Pancreas (tissue), 10 donors: ENCODE measurements around the gene LY6G5C. TPM values are rescaled to one million over a fixed set of nuclear protein-coding genes. Genes with fewer than 3 reads are reported as not detected.

Experiments
- ATAC-seq, 4 donors: fragments of 200-7000 bp; cut with Tn5 transposase; one replicate each; pipeline versions ENCODE4 v1.8.0 to v1.9.1; 2020; ENCODE audit warnings: mild to moderate bottlenecking in 4 of 4, moderate library complexity in 4 of 4
- DNase-seq, 6 donors: peaks; one replicate each; pipeline ENCODE4 v3.0.0-alpha.2; 2020
- FAIRE-seq: peaks from 2 replicates; lab custom pipeline; 2012; peaks lifted over from hg19 to GRCh38; lab: Jason Lieb, UNC
- H3K27ac ChIP-seq, 4 donors: fragments of 200-600 bp; sonication (generic); 1 replicate in 3 of 4; 2 replicates in 1 of 4; pipeline versions ENCODE4 v1.5.0 to v1.8.0; 2020
- H3K27me3 ChIP-seq, 4 donors: fragments of 200-600 bp; one replicate each; pipeline ENCODE4 v1.8.0; 2021
- H3K36me3 ChIP-seq, 3 donors: fragments of 200-600 bp; sonication (generic) in 1 of 3; one replicate each; pipeline versions ENCODE4 v1.5.0 to v1.8.0; 2020 to 2021
- H3K4me1 ChIP-seq, 3 donors: fragments of 200-600 bp; one replicate each; pipeline ENCODE4 v1.8.0; 2021
- H3K4me3 ChIP-seq, 4 donors: fragments of 200-600 bp; sonication (generic) in 2 of 4; one replicate each; pipeline versions ENCODE4 v1.5.0 to v1.8.0; 2020 to 2021
- H3K9me3 ChIP-seq, 4 donors: fragments of 200-600 bp; one replicate each; pipeline ENCODE4 v1.8.0; 2021
- CTCF ChIP-seq, 4 donors: fragments of 200-600 bp; sonication (generic) in 3 of 4; IDR thresholded peaks; one replicate each; pipeline versions ENCODE4 v1.5.0 to v1.8.0; 2021; ENCODE audit warnings: antibody characterized with exemption in 4 of 4
- WGBS, 2 donors: extraction: QIAGEN DNeasy Blood & Tissue Kit; methylation state at CpG; one replicate each; pipeline ENCODE4 v1.1.7; 2013; 5-methylcytosine and 5-hydroxymethylcytosine counted together
- intact Hi-C, 3 donors: fragments of 100-400 bp; cut with DNase I; formaldehyde crosslinking; loops; one replicate each; pipeline versions ENCODE4 v1.11.1 to v1.14.2; 2022
- polyA plus RNA-seq, 2 donors: library from polyadenylated mRNA; stranded (reverse); fragments of 200-250 nt; gene quantifications; one replicate each; pipeline ENCODE4 v1.2.3, GENCODE V29; 2013
- total RNA-seq, 6 donors: library from RNA; stranded (reverse); fragmentation: NEBNext Ultra II Directional in 4 of 6; extraction: Animal tissue kit (Norgen Biotek cat#: 25700) in 4 of 6; gene quantifications; one replicate each; pipeline versions ENCODE4 v1.2.1 to v1.2.4, GENCODE V29; 2021 to 2023
- donor health status: healthy with polysubstance abuse.
- donor health status: DM: no; HTN: no; CAD: no; lungs with moderate emphysema.
- donor health status: DM: no; HTN: no; CAD: no.
- donor health status: control.
- donor health status: control.
- donor health status: Bipolar disorder and iron deficiency.
- donor health status: DM: yes; HTN: yes; CAD: no.
- donor health status: DM: no; HTN: no; CAD: no.
- donor health status: DM: no; HTN: no; CAD: no.
- donor health status: DM: yes; HTN: yes; CAD: no.

The LY6G5C gene
- total and polyA plus RNA-seq, 8 donors, result 1.6 to 2.9 (median 2.4) TPM

GRCh38 chr6:31727717-31728671 lies 47.1 kb upstream of the LY6G5C start:
- FAIRE-seq, result no peak

GRCh38 chr6:31727034-31727716 lies 46.3 kb upstream of the LY6G5C start:
- DNase-seq (no peak), FAIRE-seq (no peak), ATAC-seq (no peak)
- no peaks in the 10 kb centered on the region for H3K9me3 ChIP-seq
- no peak for TF ChIP-seq CTCF (IDR thresholded peaks at IDR 0.05)
- peaks cover 0 to 7% (median 4%) of the 10 kb centered on the region in 3 donors for H3K36me3 ChIP-seq
- intact Hi-C loops, result no loop called here
- no peak overlapping the region for H3K4me3 ChIP-seq
- WGBS, 2 donors, result 78 to 79% methylated on average over 7 of the region's 7 CpGs
- no peaks in the 10 kb centered on the region for H3K27me3 ChIP-seq
- H3K4me1 ChIP-seq, result no peaks in the 10 kb centered on the region
- peak overlapping the region in 2 of 4 donors; percentile 38 to 84 for H3K27ac ChIP-seq

More at GRCh38 chr6:31727717-31728671, 47.1 kb upstream of the LY6G5C start:
- DNase-seq (peak in 1 of 6 donors; percentile 58), ATAC-seq (no peak)
- WGBS, 2 donors, result 74 to 77% methylated on average over 41 of the region's 41 CpGs
- intact Hi-C loops, result no loop called here
- Histone ChIP-seq H3K27me3 (no peaks in the 10 kb centered on the region), H3K27ac (peak overlapping the region in 2 of 4 donors; percentile 38 to 84), H3K4me3 (peak overlapping the region in 2 of 4 donors; percentile 56 to 66), H3K36me3 (peaks cover 0 to 14% (median 12%) of the 10 kb centered on the region in 3 donors), H3K9me3 (no peaks in the 10 kb centered on the region), H3K4me1 (no peaks in the 10 kb centered on the region)
- no peak for TF ChIP-seq CTCF (IDR thresholded peaks at IDR 0.05)

GRCh38 chr6:31725502-31726350 lies 44.9 kb upstream of the LY6G5C start:
- DNase-seq, result no peak
- Histone ChIP-seq H3K27ac (no peak overlapping the region), H3K4me3 (no peak overlapping the region), H3K36me3 (no peaks in the 10 kb centered on the region), H3K4me1 (no peaks in the 10 kb centered on the region), H3K9me3 (no peaks in the 10 kb centered on the region), H3K27me3 (no peaks in the 10 kb centered on the region)
- 81 to 86% methylated on average over 12 of the region's 12 CpGs for WGBS, 2 donors
- intact Hi-C loops, result no loop called here
- ATAC-seq, result no peak
- FAIRE-seq, result no peak
- no peak for TF ChIP-seq CTCF (IDR thresholded peaks at IDR 0.05)

GRCh38 chr6:31723980-31724691 lies 43.3 kb upstream of the LY6G5C start:
- FAIRE-seq (no peak), DNase-seq (no peak), ATAC-seq (no peak)
- Histone ChIP-seq H3K4me3 (no peak overlapping the region), H3K9me3 (no peaks in the 10 kb centered on the region), H3K27ac (no peak overlapping the region), H3K36me3 (no peaks in the 10 kb centered on the region), H3K27me3 (no peaks in the 10 kb centered on the region), H3K4me1 (no peaks in the 10 kb centered on the region)
- 80 to 85% methylated on average over 24 to 25 of the region's 25 CpGs for WGBS, 2 donors
- intact Hi-C loops, result no loop called here
- no peak for TF ChIP-seq CTCF (IDR thresholded peaks at IDR 0.05)
